ENCODE measurements around the gene POGZ.

DNA sequence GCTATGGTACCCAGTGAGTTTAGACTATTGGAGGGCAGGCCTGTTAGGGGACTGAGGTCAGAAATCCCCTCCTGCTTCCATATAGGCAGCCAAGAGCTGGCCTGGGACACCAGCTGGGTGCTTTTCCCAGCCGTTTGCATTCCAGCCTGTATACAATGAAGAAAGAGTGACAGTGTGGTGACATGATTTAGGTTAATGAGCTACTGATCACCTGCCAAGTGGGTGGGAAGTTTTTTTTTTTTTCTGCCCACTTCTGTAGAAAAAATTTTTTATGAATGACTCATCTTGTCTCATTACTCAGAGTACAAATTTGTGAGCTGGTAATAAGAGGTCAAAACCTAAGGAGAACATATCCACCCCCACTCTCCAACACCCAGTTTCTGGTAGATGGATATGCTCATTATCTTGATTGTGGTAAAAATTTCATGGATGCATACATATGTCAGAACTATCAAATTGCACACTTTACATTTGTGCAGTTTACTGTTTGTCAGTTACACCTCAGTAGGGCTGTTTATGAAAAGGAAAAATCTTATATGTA lies 35.5 kb upstream of the POGZ start:
- TF ChIP-seq, protein P1, sequence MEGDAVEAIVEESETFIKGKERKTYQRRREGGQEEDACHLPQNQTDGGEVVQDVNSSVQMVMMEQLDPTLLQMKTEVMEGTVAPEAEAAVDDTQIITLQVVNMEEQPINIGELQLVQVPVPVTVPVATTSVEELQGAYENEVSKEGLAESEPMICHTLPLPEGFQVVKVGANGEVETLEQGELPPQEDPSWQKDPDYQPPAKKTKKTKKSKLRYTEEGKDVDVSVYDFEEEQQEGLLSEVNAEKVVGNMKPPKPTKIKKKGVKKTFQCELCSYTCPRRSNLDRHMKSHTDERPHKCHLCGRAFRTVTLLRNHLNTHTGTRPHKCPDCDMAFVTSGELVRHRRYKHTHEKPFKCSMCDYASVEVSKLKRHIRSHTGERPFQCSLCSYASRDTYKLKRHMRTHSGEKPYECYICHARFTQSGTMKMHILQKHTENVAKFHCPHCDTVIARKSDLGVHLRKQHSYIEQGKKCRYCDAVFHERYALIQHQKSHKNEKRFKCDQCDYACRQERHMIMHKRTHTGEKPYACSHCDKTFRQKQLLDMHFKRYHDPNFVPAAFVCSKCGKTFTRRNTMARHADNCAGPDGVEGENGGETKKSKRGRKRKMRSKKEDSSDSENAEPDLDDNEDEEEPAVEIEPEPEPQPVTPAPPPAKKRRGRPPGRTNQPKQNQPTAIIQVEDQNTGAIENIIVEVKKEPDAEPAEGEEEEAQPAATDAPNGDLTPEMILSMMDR (IDR thresholded peaks at IDR 0.05): no peak
- TF ChIP-seq POLR2AphosphoS5 (IDR thresholded peaks at IDR 0.05): no peak

All from suprapubic skin (tissue), 3 donors.